Stimulated activated CD8-positive, alpha-beta memory T cell treated with anti-CD3 and anti-CD28 coated beads, Interleukin-4, amount 100 ng/mL, for 24 hours (primary cell): ENCODE measurements around the gene CEBPB.
"Not testable (repeated sequence)": the region's sequence is repeated elsewhere in the genome, so short reads cannot be mapped to it uniquely, and the experiment has no call there.

Experiments used
- DNase-seq: peaks from one replicate; pipeline ENCODE4 v3.0.0-alpha.2; 2020; ENCODE audit warnings: low read depth

CEBPB gene

DNA sequence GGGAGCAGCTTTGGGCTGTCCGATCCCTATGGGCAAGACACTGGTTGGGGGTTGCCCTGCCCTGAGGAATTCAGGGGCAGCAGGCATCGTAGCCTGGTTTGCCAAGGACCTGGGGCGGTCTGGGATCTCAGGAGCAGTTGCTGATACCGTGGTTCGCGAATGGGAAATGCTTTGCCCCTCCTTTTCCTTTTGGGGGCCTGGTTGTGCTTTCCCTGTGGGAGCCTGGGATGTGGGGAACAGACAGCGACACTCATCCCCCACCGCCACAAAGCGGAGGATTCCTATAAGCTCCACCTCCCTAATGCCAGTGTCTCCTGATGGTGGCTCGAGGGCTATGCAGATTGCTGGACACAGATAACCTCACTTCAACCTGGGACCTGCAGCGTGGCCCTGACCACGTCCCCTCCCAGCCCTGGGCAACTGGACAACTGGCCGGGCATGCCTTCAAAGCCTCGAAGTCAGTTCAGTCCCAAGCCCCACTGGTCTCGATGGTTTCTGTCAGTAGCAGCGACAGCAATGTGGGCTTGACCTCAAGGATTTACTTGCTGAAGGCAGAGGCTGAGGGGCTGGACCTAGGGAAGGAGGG is 3.3 kb downstream of the CEBPB start:
- no peak for DNase-seq

DNA sequence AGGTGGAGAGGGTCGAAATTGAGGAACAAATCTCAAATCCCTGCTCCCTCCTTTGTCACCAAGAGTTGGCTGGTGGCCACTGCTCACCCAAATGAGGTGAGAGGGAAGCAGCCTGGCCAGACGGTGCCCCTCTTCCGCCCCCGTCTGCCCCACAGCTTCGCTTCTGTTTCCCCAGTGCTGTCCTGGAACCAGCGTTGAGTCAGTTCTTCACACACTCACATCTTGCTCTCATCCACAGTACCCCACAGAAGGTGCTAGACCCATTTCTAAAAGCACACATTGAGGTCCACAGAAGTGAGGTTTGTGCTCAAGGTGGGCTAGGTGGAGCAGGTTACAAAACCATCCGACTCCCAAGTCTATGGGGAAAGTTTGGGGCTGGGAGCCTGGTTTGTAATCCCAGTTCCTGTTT is 3.8 kb downstream of the CEBPB start:
- no peak for DNase-seq

- no peak for DNase-seq
Measured at GRCh38 chr20:50194831-50195523, 4.3 kb downstream of the CEBPB start.

- no peak for DNase-seq
Measured at GRCh38 chr20:50195524-50196120, 5.0 kb downstream of the CEBPB start.

DNA sequence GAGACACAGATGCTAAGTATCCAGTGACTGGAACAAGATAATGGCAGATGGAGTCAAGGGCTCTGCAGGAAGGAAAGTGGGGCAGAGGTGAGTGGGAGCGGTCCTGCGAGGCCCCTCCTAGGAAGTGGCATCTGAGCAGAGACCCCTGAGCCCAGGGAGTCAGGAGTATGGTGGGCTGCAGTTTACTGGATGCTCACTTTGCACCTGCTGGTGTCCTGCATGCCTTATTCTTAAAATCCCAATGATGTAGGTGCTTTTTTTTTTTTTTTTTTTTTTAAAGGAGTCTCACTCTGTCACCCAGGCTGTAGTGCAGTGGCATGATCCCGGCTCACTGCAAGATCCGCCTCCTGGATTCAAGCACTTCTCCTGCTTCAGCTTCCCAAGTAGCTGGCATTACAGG is 5.6 kb downstream of the CEBPB start:
- no peak for DNase-seq

- no peak for DNase-seq
Measured at GRCh38 chr20:50196896-50197295, 6.3 kb downstream of the CEBPB start.

- no peak for DNase-seq
Measured at GRCh38 chr20:50197463-50198179, 7.0 kb downstream of the CEBPB start.

DNA sequence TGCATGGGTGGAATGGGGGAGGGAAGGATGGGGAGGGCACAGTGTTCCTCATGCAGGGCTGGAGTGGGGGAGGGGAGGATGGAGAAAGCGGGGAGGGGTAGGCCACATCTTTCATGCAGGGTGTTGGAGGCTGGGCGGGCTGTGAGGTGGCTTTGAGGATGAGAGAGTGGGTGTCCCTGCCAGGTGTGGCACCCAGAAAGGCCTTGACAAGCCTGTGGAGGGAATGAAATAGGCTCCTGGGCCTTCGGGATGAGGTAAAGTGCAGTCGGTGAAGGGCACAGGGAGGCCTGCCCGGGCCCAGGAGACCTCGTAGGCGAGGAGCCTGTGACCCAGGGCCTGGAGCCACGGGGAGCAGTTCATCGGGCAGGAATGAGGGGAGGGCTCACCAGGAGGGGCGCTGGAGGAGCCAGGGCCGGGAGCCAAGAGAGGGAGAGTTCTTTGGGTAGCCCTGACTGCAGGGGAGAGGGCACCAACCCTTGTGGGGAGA is 7.6 kb downstream of the CEBPB start:
- DNase-seq = no peak

DNA sequence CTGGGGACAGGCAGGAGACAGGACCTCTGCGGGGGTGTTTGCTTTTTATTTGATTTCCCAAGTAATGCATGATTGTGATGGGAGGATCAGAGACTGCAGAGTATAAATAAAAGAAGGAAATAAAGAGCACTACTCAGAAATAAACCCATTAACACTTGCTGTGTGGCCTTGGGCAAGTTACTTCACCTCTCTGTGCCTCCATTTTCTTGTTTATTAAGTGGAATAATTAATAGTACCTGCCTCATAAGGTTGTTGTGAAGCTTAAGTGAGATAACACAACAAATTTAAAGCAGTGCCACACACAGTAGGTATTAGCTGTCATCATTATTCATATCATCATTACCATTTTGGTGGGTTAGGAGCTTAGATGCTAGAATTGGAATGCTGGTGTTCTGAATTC is 8.1 kb downstream of the CEBPB start:
- DNase-seq = no peak

- no peak for DNase-seq
Measured at GRCh38 chr20:50199703-50200102, 9.1 kb downstream of the CEBPB start.

DNA sequence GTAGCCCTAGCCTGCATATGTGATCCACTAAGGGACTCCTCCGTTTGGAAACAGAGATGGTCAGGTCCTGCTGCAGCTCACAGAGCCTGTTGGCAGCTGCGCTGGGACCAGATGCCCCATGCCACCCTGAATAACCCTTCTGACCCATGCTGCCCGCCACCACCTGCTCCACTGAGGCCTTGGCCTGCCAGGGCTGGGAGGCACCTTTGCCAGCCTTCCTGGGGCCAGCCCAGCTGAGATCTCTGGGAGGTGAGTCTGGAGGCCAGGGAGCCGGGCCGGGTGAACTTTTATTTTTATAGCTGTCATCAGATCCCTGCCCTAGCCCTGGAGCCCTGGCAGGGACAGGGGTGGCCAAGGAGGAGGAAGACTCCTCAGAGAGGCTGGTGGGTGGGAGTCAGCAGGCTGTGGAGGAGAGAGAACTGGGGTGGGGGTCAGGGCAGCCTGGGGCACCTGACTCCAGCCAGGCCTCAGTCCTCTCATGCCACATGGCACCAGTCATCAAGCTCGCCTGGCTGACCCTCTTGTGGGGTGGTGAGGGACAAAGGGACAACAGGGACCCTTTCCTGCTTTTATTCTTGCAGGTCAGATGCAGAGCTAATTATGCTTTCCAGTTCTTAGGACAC is 10.0 kb downstream of the CEBPB start:
- no peak for DNase-seq

- DNase-seq = not testable (repeated sequence)
Measured at GRCh38 chr20:50201710-50202109, 11.1 kb downstream of the CEBPB start.

GRCh38 chr20:50202677-50203076 is 12.0 kb downstream of the CEBPB start:
- no peak for DNase-seq

DNA sequence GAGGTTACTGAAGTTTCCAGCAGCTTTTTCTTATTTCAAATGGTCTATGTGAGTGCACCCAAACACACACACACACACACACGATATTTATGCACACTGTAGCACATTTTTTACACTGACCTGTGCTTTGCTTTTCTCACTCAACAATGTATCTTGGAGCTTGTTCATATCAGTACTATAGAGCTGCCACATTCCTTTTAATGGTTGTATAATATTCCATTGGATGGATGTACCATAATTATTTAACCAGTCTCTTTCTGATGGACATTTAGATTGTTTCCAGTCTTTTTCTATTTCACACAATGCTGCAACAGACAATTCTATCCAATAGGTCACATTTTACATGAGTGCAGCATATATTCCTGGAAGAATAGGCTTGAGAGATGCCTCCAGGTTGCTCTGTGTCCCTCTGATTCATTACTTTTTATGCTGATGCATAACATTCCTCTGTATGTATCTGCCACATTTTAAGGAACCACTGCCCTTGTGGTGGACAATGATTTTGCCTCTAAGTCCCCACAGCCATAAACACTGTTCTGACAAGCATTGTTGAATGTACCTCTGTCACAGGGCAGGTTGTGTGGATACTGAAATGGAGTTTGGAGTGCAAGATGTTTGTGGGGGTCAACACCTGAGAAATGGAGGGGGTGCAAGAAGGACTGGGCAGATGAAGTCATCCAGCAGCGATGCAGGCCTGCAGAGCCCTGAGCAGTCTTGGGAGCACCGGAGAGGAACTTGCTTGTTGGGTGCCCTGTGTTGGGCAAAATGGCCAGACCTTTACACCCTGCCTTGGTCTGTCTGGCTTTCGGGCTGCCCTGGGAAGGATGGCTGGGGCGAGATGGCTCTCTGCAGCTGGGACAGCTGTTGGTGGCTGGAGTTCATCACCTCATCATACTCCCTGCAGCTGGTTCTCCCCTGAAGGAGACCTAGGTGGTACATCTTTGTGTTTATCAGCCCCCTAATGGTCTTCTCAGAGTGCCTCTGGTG is 13.6 kb downstream of the CEBPB start:
- DNase-seq = no peak

DNA sequence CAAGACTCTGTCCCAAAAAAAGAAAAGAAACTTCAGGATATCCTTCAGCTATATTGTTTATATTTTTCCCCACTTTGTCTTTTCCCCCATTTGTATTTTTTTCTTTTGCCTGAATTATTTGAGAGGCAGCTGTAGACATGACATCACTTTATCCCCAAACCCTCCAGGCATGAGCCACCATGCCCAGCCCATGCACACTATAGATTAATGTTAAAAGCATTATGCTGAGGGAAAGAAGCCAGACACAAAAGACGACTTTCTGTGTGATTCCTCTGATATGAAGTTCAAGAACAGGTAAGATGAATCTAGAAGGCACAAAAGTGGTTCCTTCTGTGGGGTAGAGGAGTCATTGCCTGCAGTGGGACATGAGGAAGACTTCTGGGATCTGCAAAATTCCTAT is 16.4 kb downstream of the CEBPB start:
- no peak for DNase-seq

DNA sequence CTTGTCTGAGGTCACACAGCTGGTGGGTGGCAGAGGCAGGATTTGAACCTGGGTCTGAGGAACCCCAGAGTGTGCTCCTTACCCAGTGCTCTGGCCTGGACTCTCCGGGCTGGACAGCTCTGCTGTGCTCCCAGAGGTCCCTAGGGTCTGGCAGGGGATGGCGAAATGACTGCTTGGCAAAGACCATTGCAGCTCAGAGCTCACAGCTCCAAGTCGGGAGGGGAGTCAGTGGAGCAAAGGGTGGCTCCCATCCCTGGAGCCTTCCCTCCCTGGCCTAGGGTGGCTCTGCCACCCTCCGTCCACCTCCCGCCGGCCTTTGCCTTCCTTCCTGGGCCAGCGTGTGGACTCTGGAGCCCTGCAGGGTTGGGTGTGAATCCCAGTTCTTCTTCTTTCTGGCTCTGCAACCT is 17.5 kb downstream of the CEBPB start:
- DNase-seq = no peak

GRCh38 chr20:50208815-50209214 is 18.2 kb downstream of the CEBPB start:
- DNase-seq = not testable (repeated sequence)

- no peak for DNase-seq
Measured at GRCh38 chr20:50210066-50210619, 19.5 kb downstream of the CEBPB start.

DNA sequence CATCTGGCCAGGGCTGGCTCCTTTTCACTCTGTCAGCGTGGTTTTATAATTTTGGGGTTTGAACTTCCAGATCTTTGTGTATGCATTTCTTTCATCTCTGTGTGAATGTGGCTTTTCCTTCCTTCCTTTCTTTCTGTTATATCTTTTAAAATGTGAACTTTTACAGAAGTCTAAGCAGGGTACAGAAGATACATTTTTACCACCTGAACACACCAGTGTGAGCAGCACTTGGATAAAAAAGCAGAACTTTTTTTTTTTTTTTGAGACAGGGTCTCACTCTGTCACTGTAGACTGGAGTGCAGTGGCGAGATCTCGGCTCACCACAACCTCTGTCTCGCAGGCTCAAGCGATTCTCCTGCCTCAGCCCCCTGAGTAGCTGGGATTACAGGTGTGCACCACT is 20.5 kb downstream of the CEBPB start:
- DNase-seq = no peak

DNA sequence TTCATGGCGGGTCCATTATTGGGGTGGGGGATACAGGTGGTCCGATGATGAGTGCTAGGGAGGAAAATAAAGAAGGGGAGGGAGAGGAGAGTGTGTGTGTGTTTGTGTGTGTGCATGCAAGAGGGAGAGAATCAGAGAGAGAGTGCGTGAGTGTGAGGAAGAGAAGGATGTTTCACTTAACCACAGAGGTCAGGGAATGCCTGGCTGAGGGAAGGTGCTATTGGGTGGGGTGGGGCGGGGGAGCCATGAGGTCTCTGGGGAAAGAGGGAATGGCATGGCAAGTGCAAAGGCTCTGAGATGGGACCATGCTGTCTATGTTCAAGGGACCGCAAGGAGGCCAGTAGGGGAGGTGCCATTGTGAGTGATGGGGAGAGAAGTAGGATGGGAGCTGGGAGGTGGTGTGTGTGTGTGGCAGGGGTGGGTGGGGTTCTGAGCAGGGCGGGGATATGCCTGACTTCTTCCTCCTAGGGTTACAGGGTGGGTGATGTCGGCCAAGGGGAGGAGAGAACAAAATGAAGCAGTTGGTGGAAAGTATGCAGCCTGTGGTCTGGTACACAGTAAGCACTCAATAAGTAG is 23.0 kb downstream of the CEBPB start:
- DNase-seq = no peak
